GM19455 (cell line): ENCODE results near the gene DNAH9.
"Not testable (repeated sequence)": the region's sequence is repeated elsewhere in the genome, so short reads cannot be mapped to it uniquely, and the experiment has no call there.

Experiments
- ATAC-seq: cut with Tn5 transposase; IDR thresholded peaks from one replicate; pipeline ENCODE4 v1.9.1; 2021; ENCODE audit not compliant: unreplicated experiment

The DNAH9 gene

DNA sequence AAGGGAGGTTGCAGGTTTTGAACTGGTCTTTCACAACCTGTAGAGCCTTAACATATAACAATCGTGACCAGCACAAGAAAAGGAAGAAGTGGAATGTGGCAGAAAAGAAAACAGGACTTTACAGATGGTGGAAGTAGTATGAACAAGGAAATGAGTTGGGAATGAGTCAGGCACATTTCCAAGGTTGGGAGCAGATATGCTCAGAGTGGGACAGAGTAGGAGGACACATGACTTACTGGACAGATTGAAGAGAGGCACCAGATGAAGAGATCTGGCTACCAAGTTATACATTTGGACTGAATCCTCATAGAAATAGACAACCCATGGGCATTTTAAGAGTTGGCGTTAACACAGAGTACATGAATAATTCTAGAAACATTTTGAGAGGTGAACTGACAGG lies 303.7 kb downstream of the DNAH9 start:
- no peak for ATAC-seq

DNA sequence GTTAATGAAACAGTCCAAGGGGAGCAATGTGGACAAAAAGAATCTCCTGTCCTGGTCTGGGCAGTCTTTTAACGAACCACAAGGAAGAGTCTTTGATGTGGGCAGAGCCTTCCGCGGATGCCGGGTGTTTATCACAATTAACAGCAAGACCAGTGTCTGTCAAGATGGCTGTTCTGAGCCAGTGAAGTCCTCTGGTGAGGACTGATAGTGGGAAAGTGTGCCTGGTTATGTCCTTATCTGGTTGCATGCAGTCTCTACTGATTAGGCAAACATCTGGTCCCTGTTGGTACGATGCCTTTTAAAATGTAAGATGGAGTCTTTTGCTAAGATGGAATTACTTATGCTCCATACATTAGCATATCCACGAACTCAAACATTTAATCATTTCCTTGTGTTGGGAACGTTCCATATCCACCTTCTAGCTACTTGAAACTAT lies 310.5 kb downstream of the DNAH9 start:
- ATAC-seq: no peak

GRCh38 chr17:11909348-11909747 lies 311.1 kb downstream of the DNAH9 start:
- no peak for ATAC-seq

DNA sequence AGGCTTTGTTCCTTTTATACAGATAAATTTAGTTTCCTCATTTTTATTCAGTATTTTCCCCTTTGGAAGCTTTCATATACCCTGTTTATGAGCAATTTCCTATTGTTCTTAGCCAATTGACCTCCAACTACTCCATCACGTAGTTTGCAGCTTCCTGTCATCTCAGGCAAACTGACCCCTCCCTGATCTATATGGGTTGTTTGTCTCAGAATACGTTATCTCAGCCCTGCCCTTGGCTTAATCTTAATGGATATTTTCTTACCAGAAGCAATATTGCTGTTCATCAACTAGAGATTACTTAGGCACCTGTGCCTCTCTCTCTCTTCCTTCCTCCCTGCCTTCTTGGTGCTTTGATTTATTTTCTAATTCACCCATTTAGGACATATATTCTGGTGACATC lies 317.8 kb downstream of the DNAH9 start:
- ATAC-seq: no peak

DNA sequence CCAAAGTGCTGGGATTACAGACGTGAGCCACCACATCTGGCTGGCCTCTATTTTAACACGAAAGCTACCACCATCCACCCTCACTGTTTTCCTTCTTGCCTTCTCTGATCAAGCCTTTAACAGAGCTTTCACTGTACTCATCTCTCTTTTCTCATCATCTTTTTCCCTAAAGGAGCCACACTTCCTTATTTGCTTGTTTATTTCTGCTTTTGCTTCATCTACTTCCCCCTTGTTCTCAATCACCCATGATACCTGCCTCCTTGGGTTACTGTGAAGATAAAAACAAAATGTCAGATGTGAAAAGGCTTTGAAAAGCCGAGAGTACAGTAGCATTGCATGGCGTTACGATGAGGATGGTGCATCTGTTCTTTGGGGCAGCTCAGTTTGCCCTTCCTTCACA lies 319.1 kb downstream of the DNAH9 start:
- ATAC-seq: no peak

DNA sequence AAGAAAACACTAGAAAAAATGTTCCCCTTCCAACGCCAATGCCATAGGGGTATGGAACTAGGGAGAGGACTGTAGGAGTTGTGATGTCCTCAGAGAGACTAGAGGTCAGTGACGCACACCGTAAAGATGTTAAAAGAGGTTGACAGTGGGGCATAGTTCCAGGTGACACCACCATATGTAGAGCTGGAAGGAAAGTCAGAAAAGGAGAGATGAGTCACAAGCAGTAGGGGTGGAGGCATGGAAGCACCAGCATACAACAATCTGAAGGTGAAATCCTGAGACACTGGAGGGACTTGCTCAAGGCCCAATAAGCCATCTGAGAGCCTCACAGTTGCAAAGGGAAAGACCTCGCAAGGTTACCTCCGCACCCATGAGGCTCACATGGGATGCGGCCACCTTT lies 323.0 kb downstream of the DNAH9 start:
- ATAC-seq: no peak

DNA sequence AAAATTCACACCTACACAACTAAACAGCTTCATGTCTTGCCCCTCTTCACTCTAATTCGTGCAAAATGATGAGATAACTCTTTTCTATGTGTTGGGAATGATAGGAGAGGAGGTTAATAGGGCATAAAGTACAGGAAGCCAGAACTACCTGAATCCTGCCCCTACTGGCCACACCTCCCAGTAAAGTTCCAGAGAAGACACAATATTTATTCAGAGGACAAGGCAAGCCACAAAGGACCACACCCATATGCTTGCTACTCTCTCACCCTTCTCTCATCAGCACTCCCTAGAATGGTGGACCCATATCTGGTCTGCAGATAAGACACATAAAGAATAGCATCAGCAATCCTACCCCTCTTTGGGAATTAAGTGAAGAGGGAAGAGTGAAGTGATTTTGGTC lies 324.4 kb downstream of the DNAH9 start:
- ATAC-seq: no peak

GRCh38 chr17:11924076-11924475 lies 325.8 kb downstream of the DNAH9 start:
- no peak for ATAC-seq

- no peak for ATAC-seq
These were observed 327.2 kb downstream of the DNAH9 start for GRCh38 chr17:11925262-11926021.

GRCh38 chr17:11928436-11928835 lies 330.2 kb downstream of the DNAH9 start:
- ATAC-seq: no peak

GRCh38 chr17:11932337-11932898 lies 334.1 kb downstream of the DNAH9 start:
- ATAC-seq: no peak

GRCh38 chr17:11935734-11936406 lies 337.6 kb downstream of the DNAH9 start:
- ATAC-seq: no peak

- no peak for ATAC-seq
These were observed 342.6 kb downstream of the DNAH9 start for GRCh38 chr17:11940904-11941303.

GRCh38 chr17:11943086-11943485 lies 344.8 kb downstream of the DNAH9 start:
- not testable (repeated sequence) for ATAC-seq

DNA sequence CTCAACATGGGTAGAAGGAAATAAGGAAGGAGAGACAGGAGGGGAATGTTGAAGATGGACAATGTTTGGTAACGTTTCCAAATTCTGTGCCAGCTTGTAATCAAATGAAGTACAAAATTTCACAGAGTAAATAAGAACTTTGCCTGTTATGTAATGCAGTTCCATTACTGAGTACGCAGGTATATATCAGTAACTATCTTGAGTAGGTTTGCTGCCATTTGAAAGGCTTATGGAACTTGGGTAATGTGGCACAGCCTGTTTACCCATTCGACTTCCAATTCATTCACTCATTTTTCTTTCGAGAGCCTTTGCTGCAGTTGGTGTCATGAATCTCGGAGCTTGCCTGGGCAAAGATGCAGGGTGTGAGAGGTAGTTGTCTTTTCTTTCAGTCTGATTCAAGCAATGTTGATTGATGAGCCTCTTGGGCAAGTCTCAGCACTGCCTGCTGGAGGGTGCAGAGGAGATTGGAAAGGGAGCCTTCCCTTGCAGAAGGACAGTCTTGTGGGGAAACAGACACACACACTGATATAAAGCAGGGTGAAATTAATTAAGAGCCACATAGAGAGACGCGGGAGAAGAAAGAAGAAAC lies 345.6 kb downstream of the DNAH9 start:
- no peak for ATAC-seq

GRCh38 chr17:11944587-11944986 lies 346.3 kb downstream of the DNAH9 start:
- no peak for ATAC-seq

GRCh38 chr17:11948789-11949188 lies 350.5 kb downstream of the DNAH9 start:
- no peak for ATAC-seq

DNA sequence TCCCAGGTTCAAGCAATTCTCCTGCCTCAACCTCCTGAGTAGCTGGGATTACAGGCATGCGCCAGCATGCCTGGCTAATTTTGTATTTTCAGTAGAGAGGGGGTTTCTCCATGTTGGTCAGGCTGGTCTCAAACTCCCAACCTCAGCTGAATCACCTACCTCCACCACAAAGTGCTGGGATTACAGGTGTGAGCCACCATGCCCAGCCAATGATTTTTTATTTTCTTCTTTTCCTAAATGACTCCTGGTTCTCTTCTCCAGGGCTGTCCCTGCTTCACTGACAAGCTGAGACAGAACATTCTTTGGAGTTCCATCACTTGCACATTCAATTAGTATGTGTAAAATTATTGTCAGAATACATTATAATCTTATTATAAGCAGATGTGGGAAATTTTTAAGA lies 351.3 kb downstream of the DNAH9 start:
- not testable (repeated sequence) for ATAC-seq

- no peak for ATAC-seq
These were observed 352.7 kb downstream of the DNAH9 start for GRCh38 chr17:11950771-11951519.

DNA sequence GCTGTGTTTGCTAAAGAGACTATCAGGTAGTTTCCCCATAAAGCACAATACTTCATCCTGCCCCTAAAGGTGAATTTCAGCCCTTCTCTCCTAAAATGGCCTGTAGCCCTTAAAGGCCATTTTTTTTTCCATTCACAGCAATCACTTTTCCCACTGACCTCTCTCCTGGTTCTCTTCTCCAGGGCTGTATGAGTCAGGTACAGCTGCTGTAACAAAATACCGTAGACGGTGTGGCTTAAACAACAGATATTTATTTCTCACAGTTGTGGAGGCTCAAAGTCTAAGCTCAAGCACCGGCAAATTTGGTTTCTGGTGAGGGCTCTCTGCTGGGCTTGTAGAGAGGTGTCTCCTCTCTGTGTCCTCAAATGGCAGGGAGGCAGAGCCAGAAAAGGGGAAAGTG lies 354.3 kb downstream of the DNAH9 start:
- ATAC-seq: no peak

DNA sequence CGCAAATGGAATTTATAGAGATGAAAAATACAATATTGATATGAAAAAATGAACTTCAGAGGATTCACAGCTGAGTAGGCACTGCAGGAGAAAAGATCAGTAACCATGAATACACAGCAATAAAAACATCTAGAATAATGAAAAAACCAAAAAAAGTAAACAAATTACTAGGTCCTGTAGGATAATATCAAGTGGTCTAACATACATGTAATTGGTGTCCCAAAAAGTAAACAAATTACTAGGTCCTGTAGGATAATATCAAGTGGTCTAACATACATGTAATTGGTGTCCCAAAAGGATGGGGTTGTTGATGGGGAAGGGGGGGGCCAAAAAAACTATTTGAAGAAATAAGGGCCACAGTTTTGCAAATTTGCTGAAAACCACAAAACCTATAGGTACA lies 355.7 kb downstream of the DNAH9 start:
- ATAC-seq: no peak
